MM.1S (cell line): ENCODE measurements around the gene FREY1.

Experiments
- CTCF ChIP-seq: fragments of 300-600 bp; sonication (generic); IDR thresholded peaks from 2 replicates; pipeline ENCODE4 v1.5.1; 2016; ENCODE audit warnings: antibody characterized with exemption, low read length, mixed read lengths
- EZH2 ChIP-seq: fragments of 300-600 bp; sonication (generic); optimal IDR thresholded peaks from 2 replicates; pipeline ENCODE3; 2017; ENCODE audit warnings: low read depth, mild to moderate bottlenecking, antibody characterized with exemption, low read length, mixed read lengths

- TF ChIP-seq EZH2 (no peak), CTCF (no peak)
These were observed 27.7 kb upstream of the FREY1 start for GRCh38 chr11:45934580-45935318.
